ENCODE data around the gene ENC1. TPM values are rescaled to one million over a fixed set of nuclear protein-coding genes. Genes with fewer than 3 reads are reported as not detected.

The ENC1 gene
- total RNA-seq, 1 donor from 2014 or later, result 2.3 TPM

GRCh38 chr5:74589204-74590056 lies 51.1 kb downstream of the ENC1 start:
- DNase-seq, result no peak
- ATAC-seq (ENCODE audit: poor library complexity), result no peak
- intact Hi-C loops (cut with DNase I), result no loop called here

GRCh38 chr5:74588415-74588814 lies 52.1 kb downstream of the ENC1 start:
- intact Hi-C loops (cut with DNase I), result no loop called here
- ATAC-seq (ENCODE audit: poor library complexity) (no peak), DNase-seq (no peak)

GRCh38 chr5:74587890-74588289 lies 52.6 kb downstream of the ENC1 start:
- DNase-seq, result no peak
- intact Hi-C loops (cut with DNase I), result no loop called here
- ATAC-seq (ENCODE audit: poor library complexity), result no peak

- intact Hi-C loops (cut with DNase I), result no loop called here
- ATAC-seq (ENCODE audit: poor library complexity) (no peak), DNase-seq (no peak)
Measured at GRCh38 chr5:74587300-74587699, 53.2 kb downstream of the ENC1 start.

- intact Hi-C loops (cut with DNase I), result no loop called here
- DNase-seq, result no peak
Measured at GRCh38 chr5:74586856-74587255, 53.7 kb downstream of the ENC1 start.

GRCh38 chr5:74582853-74583252 lies 57.7 kb downstream of the ENC1 start:
- ATAC-seq (ENCODE audit: poor library complexity), result no peak
- intact Hi-C loops (cut with DNase I), result no loop called here
- DNase-seq, result no peak

More at GRCh38 chr5:74586856-74587255, 53.7 kb downstream of the ENC1 start:
- no peak for ATAC-seq (ENCODE audit: poor library complexity)

GRCh38 chr5:74581988-74582365 lies 58.6 kb downstream of the ENC1 start:
- intact Hi-C loops (cut with DNase I), result no loop called here
- no peak for DNase-seq

GRCh38 chr5:74580729-74581109 lies 59.8 kb downstream of the ENC1 start:
- ATAC-seq (ENCODE audit: poor library complexity) (no peak), DNase-seq (no peak)
- intact Hi-C loops (cut with DNase I), result no loop called here

More at GRCh38 chr5:74581988-74582365, 58.6 kb downstream of the ENC1 start:
- ATAC-seq (ENCODE audit: poor library complexity), result no peak

- ATAC-seq (ENCODE audit: poor library complexity) (no peak), DNase-seq (no peak)
- intact Hi-C loops (cut with DNase I), result no loop called here
Measured at GRCh38 chr5:74579215-74579614, 61.3 kb downstream of the ENC1 start.

- ATAC-seq (ENCODE audit: poor library complexity) (no peak), DNase-seq (no peak)
- intact Hi-C loops (cut with DNase I), result no loop called here
Measured at GRCh38 chr5:74578356-74579044, 62.0 kb downstream of the ENC1 start.

Other genes starting within 250 kb of the ENC1 start
- gene HEXB, start 44.5 kb upstream of the ENC1 start, total RNA-seq, result 83.6 TPM
- 42.3 TPM for gene GFM2, start 126.4 kb upstream of the ENC1 start, total RNA-seq
- 35.1 TPM for gene NSA2, start 126.5 kb upstream of the ENC1 start, total RNA-seq
- gene FAM169A, start 225.7 kb upstream of the ENC1 start, total RNA-seq, result 3.0 TPM